K562 (cell line): Measurements from ENCODE around the gene RFNG. TPM values are rescaled to one million over a fixed set of nuclear protein-coding genes. Genes with fewer than 3 reads are reported as not detected.

Experiments used
- ATAC-seq: fragments of 200-7000 bp; cut with Tn5 transposase; 3 replicates; pipeline ENCODE4 v1.9.1; 2020; ENCODE audit warnings: moderate library complexity
- BruUV-seq: library from RNA; stranded (reverse); fragments of 400-500 nt; replicated peaks from 2 replicates; lab custom pipeline; 2021; lab: Mats Ljungman, UMichigan
- CTCF ChIA-PET: fragments of 300-600 bp; formaldehyde crosslinking; extraction: SDS; loops from one replicate; lab custom pipeline; 2021; ENCODE audit warnings: low intra/inter-chr PET ratio; lab: Yijun Ruan, JAX
- POLR2A ChIA-PET: fragments of 300-600, 350-650 bp; sonication (Branson Sonifier 250); formaldehyde crosslinking; extraction: SDS; loops from one replicate; lab custom pipeline; 2021; ENCODE audit warnings: antibody characterized with exemption, inconsistent platforms; lab: Yijun Ruan, JAX
- DNase-seq, 4 experiments: peaks; one replicate each; pipeline versions ENCODE4 v3.0.0 to v3.0.0-alpha.2; 2011 to 2018; ENCODE audit warnings: low spot score in 3 of 4, mixed read lengths in 3 of 4; ENCODE audit errors: extremely low read depth in 1 of 4
- FAIRE-seq: peaks from 2 replicates; lab custom pipeline; 2011; peaks lifted over from hg19 to GRCh38; lab: Jason Lieb, UNC
- H2AFZ ChIP-seq: 2 replicates; pipeline ENCODE4 v1.6.0; 2011; ENCODE audit warnings: low read depth, low read length, control low read depth, inconsistent platforms
- H3K27ac ChIP-seq: fragments of 200-600 bp; 3 replicates; pipeline ENCODE4 v1.8.0; 2011; ENCODE audit warnings: low read depth, mild to moderate bottlenecking, control low read depth, inconsistent platforms, low read length, moderate library complexity, mixed read lengths; ENCODE audit errors: extremely low read depth
- H3K27me3 ChIP-seq, 2 experiments: fragments of 300-600 bp in 1 of 2; 2 replicates in 1 of 2; 3 replicates in 1 of 2; pipeline versions ENCODE4 v1.6.0 to v1.8.0; 2011; ENCODE audit warnings: inconsistent platforms in 2 of 2, low read length in 2 of 2, mild to moderate bottlenecking in 1 of 2, mixed read lengths in 1 of 2, moderate library complexity in 1 of 2; ENCODE audit not compliant: control insufficient read depth in 2 of 2, insufficient read depth in 2 of 2
- H3K36me3 ChIP-seq: fragments of 300-600 bp; 3 replicates; pipeline ENCODE4 v1.8.0; 2011; ENCODE audit warnings: mild to moderate bottlenecking, low read length, inconsistent platforms; ENCODE audit not compliant: control insufficient read depth, insufficient read depth
- H3K4me1 ChIP-seq, 2 experiments: fragments of 200-600 bp in 1 of 2; replicated peaks in 1 of 2; 2 replicates in 1 of 2; 3 replicates in 1 of 2; pipeline versions ENCODE4 v1.5.1 to v1.8.0; 2011; ENCODE audit warnings: inconsistent platforms in 2 of 2, low read length in 2 of 2, mild to moderate bottlenecking in 1 of 2, mixed read lengths in 1 of 2, moderate library complexity in 1 of 2; ENCODE audit not compliant: control insufficient read depth in 2 of 2, insufficient read depth in 2 of 2
- H3K4me2 ChIP-seq: 2 replicates; pipeline ENCODE4 v1.6.1; 2011; ENCODE audit warnings: low read length, control low read depth, inconsistent platforms, mixed read lengths; ENCODE audit not compliant: insufficient read depth
- H3K4me3 ChIP-seq: fragments of 200-600 bp; sonication (generic), shearing (Covaris generic); 2 replicates; pipeline ENCODE4 v1.5.1; 2016; ENCODE audit warnings: control low read depth, inconsistent platforms
- H3K79me2 ChIP-seq: fragments of 200-600 bp; 3 replicates; pipeline ENCODE4 v1.8.0; 2011; ENCODE audit warnings: low read length, inconsistent platforms; ENCODE audit not compliant: control insufficient read depth, insufficient read depth
- H3K9ac ChIP-seq, 2 experiments: 2 replicates each; pipeline versions ENCODE4 v1.6.0 to v1.6.1; 2011; ENCODE audit warnings: low read depth in 2 of 2, low read length in 2 of 2, control low read depth in 1 of 2, inconsistent platforms in 1 of 2, mild to moderate bottlenecking in 1 of 2, mixed read lengths in 1 of 2; ENCODE audit not compliant: insufficient read depth in 1 of 2
- H3K9me1 ChIP-seq: one replicate; pipeline ENCODE4 v1.6.0; 2011; ENCODE audit warnings: inconsistent platforms, mild to moderate bottlenecking, low read length, moderate library complexity; ENCODE audit not compliant: control insufficient read depth, insufficient read depth
- H3K9me3 ChIP-seq: replicated peaks from 2 replicates; pipeline ENCODE4 v1.5.1; 2011; ENCODE audit warnings: low read depth, low read length, inconsistent platforms; ENCODE audit not compliant: control insufficient read depth, insufficient read depth
- H4K20me1 ChIP-seq: replicated peaks from 2 replicates; pipeline ENCODE4 v1.6.1; 2011; ENCODE audit warnings: low read length, inconsistent platforms, mixed read lengths; ENCODE audit not compliant: control insufficient read depth, insufficient read depth
- AFF4 ChIP-seq: sonication (generic); formaldehyde crosslinking; IDR thresholded peaks from 2 replicates; pipeline ENCODE4 v1.8.0; 2023; ENCODE audit warnings: mild to moderate bottlenecking, missing genetic modification reagents
- HCFC1 ChIP-seq: IDR thresholded peaks from 2 replicates; pipeline ENCODE4 v1.6.1; 2012; ENCODE audit warnings: low read depth, low read length, improper control_type of control experiment
- KHSRP ChIP-seq: fragments of 450-650 bp; IDR thresholded peaks from 2 replicates; pipeline ENCODE4 v1.6.1; 2017
- MCM5 ChIP-seq: fragments of 450-650 bp; IDR thresholded peaks from 2 replicates; pipeline ENCODE4 v1.6.1; 2016; ENCODE audit warnings: low read depth
- NFE2 ChIP-seq: IDR thresholded peaks from 2 replicates; pipeline ENCODE4 v1.6.1; 2014; ENCODE audit warnings: antibody characterized with exemption, low read depth
- STAG1 ChIP-seq: sonication (generic); formaldehyde crosslinking; IDR thresholded peaks from 2 replicates; pipeline ENCODE4 v1.5.0; 2020; ENCODE audit warnings: missing genetic modification reagents, borderline replicate concordance
- WHSC1 ChIP-seq: IDR thresholded peaks from one replicate; pipeline ENCODE4 v1.6.1; 2012; ENCODE audit warnings: low read length, control low read depth, inconsistent platforms
- XRCC5 ChIP-seq: fragments of 200-400 bp; formaldehyde crosslinking; IDR thresholded peaks from 2 replicates; pipeline ENCODE4 v1.6.1; 2017; ENCODE audit warnings: low read depth, mild to moderate bottlenecking, low read length
- ZNF133 ChIP-seq: fragments of 250-450 bp; sonication (Bioruptor Pico); IDR thresholded peaks from 2 replicates; pipeline ENCODE4 v1.4.0; 2020; ENCODE audit warnings: mild to moderate bottlenecking
- ZNF778 ChIP-seq: fragments of 450-650 bp; formaldehyde crosslinking; IDR thresholded peaks from 2 replicates; pipeline ENCODE4 v1.4.0; 2020; ENCODE audit warnings: mild to moderate bottlenecking, moderate library complexity
- WGBS: fragments of 100-300 bp; shearing (Covaris generic); methylation state at CpG from one replicate; pipeline ENCODE4 v1.1.6; 2016; ENCODE audit warnings: low coverage, mixed read lengths; ENCODE audit not compliant: insufficient coverage; ENCODE audit errors: missing lambda C conversion rate; 5-methylcytosine and 5-hydroxymethylcytosine counted together
- in situ Hi-C: fragments of 300-500 bp; cut with MboI; formaldehyde crosslinking; loops from 4 replicates; pipeline ENCODE4 v1.15.0; 2018; ENCODE audit warnings: inconsistent platforms, mixed read lengths
- intact Hi-C: fragments of 100-400 bp; cut with micrococcal nuclease; formaldehyde crosslinking; loops from 2 replicates; pipeline ENCODE4 v1.14.2; 2022
- polyA plus RNA-seq, 8 experiments: library from polyadenylated mRNA; depleted of rRNA in 4 of 8; stranded (reverse) in 5 of 8; unstranded in 3 of 8; fragments of >200 nt; fragmentation: Nextera tagmentation in 2 of 8; fragmentation: Illumina TruSeq in 1 of 8; extraction: Ambion mirVana in 2 of 8; extraction: Trizol in 1 of 8; gene quantifications; 2 replicates each; pipeline versions ENCODE4 v1.2.1 to v1.2.3, GENCODE V29; 2011 to 2014; ENCODE audit warnings: inconsistent platforms in 1 of 8, missing spikeins in 1 of 8
- total RNA-seq, 7 experiments: library from RNA; depleted of rRNA in 6 of 7; stranded (reverse); fragments of >200 nt in 6 of 7; fragmentation: Illumina TruSeq in 2 of 7; extraction: Trizol in 2 of 7; gene quantifications; 2 replicates each; pipeline versions ENCODE4 v1.2.1 to v1.2.3, GENCODE V29; 2011 to 2021; ENCODE audit warnings: low replicate concordance in 1 of 7
- TF ChIP-seq, protein P1 (sequence below), 2 experiments: fragments of 450-650 bp; IDR thresholded peaks; 2 replicates each; pipeline ENCODE4 v1.6.1; 2016; ENCODE audit warnings: mild to moderate bottlenecking in 2 of 2, borderline replicate concordance in 1 of 2, low read depth in 1 of 2, moderate library complexity in 1 of 2

The RFNG gene
- total and polyA plus RNA-seq, 9 of the 15 experiments (the other 6 are each of a cell fraction or from before 2014, with no cell fraction given) = 0.32 to 32.8 (median 9.5) TPM

GRCh38 chr17:82011617-82012187 is 39.9 kb downstream of the RFNG start:
- TF ChIP-seq AFF4 (no peak), STAG1 (no peak), WHSC1 (no peak), MCM5 (no peak), ZNF133 (CRISPR knock-in tag) (no peak), ZNF778 (CRISPR knock-in tag) (no peak), NFE2 (no peak), KHSRP (no peak), HCFC1 (no peak), XRCC5 (no peak)
- TF ChIP-seq, protein P1, sequence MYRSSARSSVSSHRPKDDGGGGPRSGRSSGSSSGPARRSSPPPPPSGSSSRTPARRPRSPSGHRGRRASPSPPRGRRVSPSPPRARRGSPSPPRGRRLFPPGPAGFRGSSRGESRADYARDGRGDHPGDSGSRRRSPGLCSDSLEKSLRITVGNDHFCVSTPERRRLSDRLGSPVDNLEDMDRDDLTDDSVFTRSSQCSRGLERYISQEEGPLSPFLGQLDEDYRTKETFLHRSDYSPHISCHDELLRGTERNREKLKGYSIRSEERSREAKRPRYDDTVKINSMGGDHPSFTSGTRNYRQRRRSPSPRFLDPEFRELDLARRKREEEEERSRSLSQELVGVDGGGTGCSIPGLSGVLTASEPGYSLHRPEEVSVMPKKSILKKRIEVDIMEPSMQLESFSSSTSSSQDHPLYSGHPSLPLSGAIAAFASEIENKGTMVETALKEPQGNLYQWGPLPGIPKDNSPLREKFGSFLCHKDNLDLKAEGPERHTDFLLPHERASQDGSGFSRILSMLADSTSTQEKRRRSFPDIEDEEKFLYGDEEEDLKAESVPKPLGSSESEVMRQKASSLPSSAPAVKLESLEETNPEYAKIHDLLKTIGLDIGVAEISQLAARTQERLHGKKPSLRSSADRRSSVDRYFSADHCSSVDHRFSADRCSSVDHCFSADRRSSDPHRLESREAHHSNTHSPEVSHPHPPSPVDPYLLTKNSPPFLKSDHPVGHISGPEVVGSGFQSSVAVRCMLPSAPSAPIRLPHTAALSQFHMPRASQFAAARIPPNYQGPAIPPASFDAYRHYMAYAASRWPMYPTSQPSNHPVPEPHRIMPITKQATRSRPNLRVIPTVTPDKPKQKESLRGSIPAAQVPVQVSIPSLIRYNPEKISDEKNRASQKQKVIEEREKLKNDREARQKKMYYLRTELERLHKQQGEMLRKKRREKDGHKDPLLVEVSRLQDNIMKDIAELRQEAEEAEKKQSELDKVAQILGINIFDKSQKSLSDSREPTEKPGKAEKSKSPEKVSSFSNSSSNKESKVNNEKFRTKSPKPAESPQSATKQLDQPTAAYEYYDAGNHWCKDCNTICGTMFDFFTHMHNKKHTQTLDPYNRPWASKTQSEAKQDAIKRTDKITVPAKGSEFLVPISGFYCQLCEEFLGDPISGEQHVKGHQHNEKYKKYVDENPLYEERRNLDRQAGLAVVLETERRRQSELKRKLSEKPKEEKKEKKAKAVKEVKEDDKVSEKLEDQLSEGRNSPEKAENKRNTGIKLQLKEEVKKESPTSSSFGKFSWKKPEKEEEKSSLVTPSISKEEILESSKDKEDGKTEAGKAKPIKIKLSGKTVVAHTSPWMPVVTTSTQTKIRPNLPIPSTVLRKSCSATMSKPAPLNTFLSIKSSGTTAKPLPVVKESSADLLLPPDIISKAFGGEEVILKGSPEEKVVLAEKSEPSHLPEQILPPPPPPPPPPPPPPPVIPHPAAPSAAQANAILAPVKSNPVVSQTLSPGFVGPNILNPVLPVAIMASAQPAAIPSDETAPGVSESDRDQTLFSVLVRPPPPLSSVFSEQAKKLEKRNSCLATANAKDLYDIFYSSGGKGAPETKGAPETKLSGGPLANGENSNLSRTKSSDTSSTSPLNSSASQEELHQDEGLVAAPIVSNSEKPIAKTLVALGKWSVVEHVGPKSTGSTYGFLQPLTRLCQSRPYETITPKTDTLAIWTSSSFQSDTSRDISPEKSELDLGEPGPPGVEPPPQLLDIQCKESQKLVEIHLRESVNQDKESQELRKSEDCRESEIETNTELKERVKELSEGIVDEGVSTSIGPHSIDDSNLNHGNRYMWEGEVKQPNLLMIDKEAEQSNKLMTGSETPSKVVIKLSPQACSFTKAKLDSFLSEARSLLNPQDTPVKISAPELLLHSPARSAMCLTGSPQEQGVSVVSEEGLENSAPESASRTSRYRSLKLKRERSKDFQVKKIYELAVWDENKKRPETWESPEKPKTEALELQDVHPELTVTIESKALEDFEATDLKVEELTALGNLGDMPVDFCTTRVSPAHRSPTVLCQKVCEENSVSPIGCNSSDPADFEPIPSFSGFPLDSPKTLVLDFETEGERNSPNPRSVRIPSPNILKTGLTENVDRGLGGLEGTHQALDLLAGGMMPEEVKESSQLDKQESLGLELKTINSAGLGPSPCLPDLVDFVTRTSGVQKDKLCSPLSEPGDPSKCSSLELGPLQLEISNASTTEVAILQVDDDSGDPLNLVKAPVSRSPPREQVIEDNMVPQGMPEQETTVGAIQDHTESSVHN (IDR thresholded peaks at IDR 0.05; ENCODE audit: borderline replicate concordance in 1 of 2, low read depth in 1 of 2) = no peak
- ATAC-seq = no peak
- BruUV-seq = no TSS peak
- H3K79me2 ChIP-seq = no peaks in the 10 kb centered on the region
- no peaks in the 10 kb centered on the region; the same call in 2 of the 3 replicates for H3K36me3 ChIP-seq
- ChIA-PET CTCF (no interaction called here), POLR2A (interaction anchor here (0.6 kb wide), 2 partner anchors 11 to 440 kb away, joined by 3 read pairs; partner anchors contain the start of genes CENPX and LRRC45)
- no peaks in the 10 kb centered on the region for H4K20me1 ChIP-seq
- no peaks in the 10 kb centered on the region for H3K27me3 ChIP-seq
- no peak overlapping the region for H3K4me3 ChIP-seq
- peak overlapping the region in 1 of 2 experiments; percentile 26; a peak in 1 of 4 replicates for H3K9ac ChIP-seq
- intact Hi-C loops (no loop called here), in situ Hi-C loops (no loop called here)
- H2AFZ ChIP-seq = no peak overlapping the region
- no peaks in the 10 kb centered on the region for H3K9me3 ChIP-seq
- WGBS = 91% methylated on average over 17 of the region's 19 CpGs
- H3K4me2 ChIP-seq = no peak overlapping the region
- peaks cover 0 to 87% of the 10 kb centered on the region in 2 experiments; a peak in 2 of 5 replicates for H3K4me1 ChIP-seq
- FAIRE-seq = no peak
- no peak for DNase-seq
- no peaks in the 10 kb centered on the region for H3K9me1 ChIP-seq
- H3K27ac ChIP-seq = no peak overlapping the region
